Activated T-cell treated with anti-CD3 and anti-CD28 coated beads, Interleukin-2, amount 50 U/mL, for 1 hour (primary cell): Measurements from ENCODE around the gene CASP5.
"Not testable (repeated sequence)": the region's sequence is repeated elsewhere in the genome, so short reads cannot be mapped to it uniquely, and the experiment has no call there.

Experiments
- DNase-seq: peaks from one replicate; pipeline ENCODE4 v3.0.0-alpha.2; 2020

CASP5 gene

GRCh38 chr11:105023003-105023402 is at the start of gene CASP5:
CASP5 (minus strand) TSS chr11:105023168; CDS start chr11:105023136, 32 bp downstream.
- DNase-seq = no peak

- DNase-seq = not testable (repeated sequence)
Measured at GRCh38 chr11:105072080-105072479, 49.1 kb upstream of the CASP5 start.

- DNase-seq = no peak
Measured at GRCh38 chr11:105071089-105071732, 48.2 kb upstream of the CASP5 start.

GRCh38 chr11:105070306-105070705 is 47.3 kb upstream of the CASP5 start:
- no peak for DNase-seq

GRCh38 chr11:105069749-105070148 is 46.8 kb upstream of the CASP5 start:
- DNase-seq = not testable (repeated sequence)

- DNase-seq = not testable (repeated sequence)
Measured at GRCh38 chr11:105063245-105063941, 40.4 kb upstream of the CASP5 start.

GRCh38 chr11:105057432-105057831 is 34.5 kb upstream of the CASP5 start:
- DNase-seq = no peak

- no peak for DNase-seq
Measured at GRCh38 chr11:105056446-105056845, 33.5 kb upstream of the CASP5 start.

- no peak for DNase-seq
Measured at GRCh38 chr11:105054723-105055493, 31.9 kb upstream of the CASP5 start.

- no peak for DNase-seq
Measured at GRCh38 chr11:105052487-105052886, 29.5 kb upstream of the CASP5 start.

- DNase-seq = no peak
Measured at GRCh38 chr11:105051559-105051958, 28.6 kb upstream of the CASP5 start.

- no peak for DNase-seq
Measured at GRCh38 chr11:105049481-105049880, 26.5 kb upstream of the CASP5 start.

GRCh38 chr11:105046898-105047579 is 24.1 kb upstream of the CASP5 start:
- DNase-seq = no peak

- no peak for DNase-seq
Measured at GRCh38 chr11:105045676-105046296, 22.8 kb upstream of the CASP5 start.

- not testable (repeated sequence) for DNase-seq
Measured at GRCh38 chr11:105044557-105045524, 21.9 kb upstream of the CASP5 start, which contains the start of gene CARD16. CARD16 (minus strand) TSS chr11:105045335; CDS start chr11:105045297, 38 bp downstream.

- no peak for DNase-seq
Measured at GRCh38 chr11:105042178-105042577, 19.2 kb upstream of the CASP5 start.

- no peak for DNase-seq
Measured at GRCh38 chr11:105040703-105041102, 17.7 kb upstream of the CASP5 start.

GRCh38 chr11:105034813-105035620 is 12.0 kb upstream of the CASP5 start, which contains the start of gene CASP1:
CASP1 (minus strand) TSS chr11:105035144; CDS start chr11:105035113, 31 bp downstream.
- DNase-seq = no peak

GRCh38 chr11:105034388-105034787 is 11.4 kb upstream of the CASP5 start:
- DNase-seq = not testable (repeated sequence)

- no peak for DNase-seq
Measured at GRCh38 chr11:105033781-105034180, 10.8 kb upstream of the CASP5 start.
